Suprapubic skin (tissue), 3 donors: ENCODE data around the gene DDX1.

Source experiments
- POLR2AphosphoS5 ChIP-seq, 3 donors: sonication (generic); formaldehyde crosslinking; IDR thresholded peaks; one replicate each; pipeline ENCODE4 v1.6.1; 2017; ENCODE audit warnings: antibody characterized with exemption in 3 of 3
- TF ChIP-seq, protein P1 (sequence below), 2 donors: fragments of 200-600 bp in 1 of 2; fragments of 450-650 bp in 1 of 2; sonication (generic) in 1 of 2; IDR thresholded peaks; one replicate each; pipeline ENCODE4 v1.5.1; 2016 to 2019; ENCODE audit warnings: antibody characterized with exemption in 2 of 2, mild to moderate bottlenecking in 1 of 2, moderate library complexity in 1 of 2

DNA sequence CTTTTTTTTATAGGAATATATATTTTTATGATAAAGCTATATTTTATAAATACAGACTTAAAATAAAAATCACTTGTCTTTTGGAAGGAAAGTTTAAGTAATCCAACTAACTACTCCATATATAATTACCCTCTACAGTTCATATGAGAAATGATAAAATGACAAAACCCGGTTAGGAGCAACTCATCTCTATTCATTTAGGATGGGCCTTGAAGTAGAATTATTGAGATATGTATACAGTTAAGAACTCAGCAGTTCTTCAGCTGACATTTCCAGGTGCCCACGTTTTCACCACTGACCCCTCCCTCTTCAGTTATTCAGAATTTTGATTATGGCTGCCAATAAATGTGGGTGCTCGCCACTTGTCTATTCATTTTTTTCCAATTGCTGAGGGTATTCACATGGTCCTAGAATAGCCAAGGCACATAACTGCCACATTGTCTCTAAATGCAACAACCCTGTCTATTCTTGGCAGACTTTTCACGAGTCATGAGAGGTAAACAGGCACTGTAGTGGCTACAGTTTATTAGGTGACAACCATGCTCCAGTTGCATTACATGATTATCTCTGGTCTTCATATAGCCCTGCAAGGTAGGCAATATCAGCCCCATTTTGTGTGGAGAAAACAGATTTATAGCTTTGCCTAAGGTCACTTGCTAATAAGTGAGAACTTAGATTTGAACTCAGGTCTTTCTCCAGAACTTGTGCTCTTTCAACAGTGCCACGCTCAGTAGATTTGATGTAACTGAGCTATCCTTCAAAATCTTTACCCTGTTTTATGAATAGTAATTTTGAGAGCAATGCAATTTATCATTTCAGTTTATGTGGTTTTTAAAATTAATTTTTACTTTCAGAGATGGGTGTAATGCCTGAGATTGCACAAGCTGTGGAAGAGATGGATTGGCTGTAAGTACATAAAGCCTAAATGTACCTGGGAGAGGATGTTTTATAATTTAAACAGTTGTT, 2.9 kb downstream of the DDX1 start:
- TF ChIP-seq, protein P1, sequence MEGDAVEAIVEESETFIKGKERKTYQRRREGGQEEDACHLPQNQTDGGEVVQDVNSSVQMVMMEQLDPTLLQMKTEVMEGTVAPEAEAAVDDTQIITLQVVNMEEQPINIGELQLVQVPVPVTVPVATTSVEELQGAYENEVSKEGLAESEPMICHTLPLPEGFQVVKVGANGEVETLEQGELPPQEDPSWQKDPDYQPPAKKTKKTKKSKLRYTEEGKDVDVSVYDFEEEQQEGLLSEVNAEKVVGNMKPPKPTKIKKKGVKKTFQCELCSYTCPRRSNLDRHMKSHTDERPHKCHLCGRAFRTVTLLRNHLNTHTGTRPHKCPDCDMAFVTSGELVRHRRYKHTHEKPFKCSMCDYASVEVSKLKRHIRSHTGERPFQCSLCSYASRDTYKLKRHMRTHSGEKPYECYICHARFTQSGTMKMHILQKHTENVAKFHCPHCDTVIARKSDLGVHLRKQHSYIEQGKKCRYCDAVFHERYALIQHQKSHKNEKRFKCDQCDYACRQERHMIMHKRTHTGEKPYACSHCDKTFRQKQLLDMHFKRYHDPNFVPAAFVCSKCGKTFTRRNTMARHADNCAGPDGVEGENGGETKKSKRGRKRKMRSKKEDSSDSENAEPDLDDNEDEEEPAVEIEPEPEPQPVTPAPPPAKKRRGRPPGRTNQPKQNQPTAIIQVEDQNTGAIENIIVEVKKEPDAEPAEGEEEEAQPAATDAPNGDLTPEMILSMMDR (IDR thresholded peaks at IDR 0.05), result no peak
- TF ChIP-seq POLR2AphosphoS5 (IDR thresholded peaks at IDR 0.05), result no peak
